ENCODE measurements around the gene AQP6. TPM values are rescaled to one million over a fixed set of nuclear protein-coding genes. Genes with fewer than 3 reads are reported as not detected.
A peak's percentile ranks its signal among the peaks of the same experiment; 100 is the strongest.
"Not testable (repeated sequence)": the region's sequence is repeated elsewhere in the genome, so short reads cannot be mapped to it uniquely, and the experiment has no call there.

The AQP6 gene
- total RNA-seq, 1 donor from 2014 or later = not detected

GRCh38 chr12:49971141-49971540, 1.6 kb upstream of the AQP6 start:
- DNase-seq = no peak

- DNase-seq = no peak
These were observed 618 bp upstream of the AQP6 start for GRCh38 chr12:49972129-49972528.

DNA sequence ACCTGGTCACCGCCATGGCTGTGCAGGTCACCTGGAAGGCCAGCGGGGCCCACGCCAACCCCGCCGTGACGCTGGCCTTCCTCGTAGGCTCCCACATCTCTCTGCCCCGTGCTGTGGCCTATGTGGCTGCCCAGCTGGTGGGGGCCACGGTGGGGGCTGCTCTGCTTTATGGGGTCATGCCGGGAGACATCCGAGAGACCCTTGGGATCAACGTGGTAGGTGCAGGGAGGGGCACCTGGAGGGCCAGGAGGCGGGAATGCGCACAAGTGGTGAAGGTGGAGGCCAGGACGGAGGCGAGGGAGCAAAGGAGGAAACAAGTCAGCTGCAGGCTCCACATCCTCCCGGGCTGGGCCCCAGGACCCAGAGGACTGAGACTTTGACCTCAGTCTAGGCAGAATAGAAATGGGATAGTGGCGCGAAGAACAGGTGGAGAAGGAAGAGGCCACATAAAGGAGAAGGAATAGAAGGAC, 649 bp downstream of the AQP6 start:
- DNase-seq = no peak

- peak; percentile 84 for DNase-seq
These were observed 1.5 kb downstream of the AQP6 start for GRCh38 chr12:49974231-49974675.

DNA sequence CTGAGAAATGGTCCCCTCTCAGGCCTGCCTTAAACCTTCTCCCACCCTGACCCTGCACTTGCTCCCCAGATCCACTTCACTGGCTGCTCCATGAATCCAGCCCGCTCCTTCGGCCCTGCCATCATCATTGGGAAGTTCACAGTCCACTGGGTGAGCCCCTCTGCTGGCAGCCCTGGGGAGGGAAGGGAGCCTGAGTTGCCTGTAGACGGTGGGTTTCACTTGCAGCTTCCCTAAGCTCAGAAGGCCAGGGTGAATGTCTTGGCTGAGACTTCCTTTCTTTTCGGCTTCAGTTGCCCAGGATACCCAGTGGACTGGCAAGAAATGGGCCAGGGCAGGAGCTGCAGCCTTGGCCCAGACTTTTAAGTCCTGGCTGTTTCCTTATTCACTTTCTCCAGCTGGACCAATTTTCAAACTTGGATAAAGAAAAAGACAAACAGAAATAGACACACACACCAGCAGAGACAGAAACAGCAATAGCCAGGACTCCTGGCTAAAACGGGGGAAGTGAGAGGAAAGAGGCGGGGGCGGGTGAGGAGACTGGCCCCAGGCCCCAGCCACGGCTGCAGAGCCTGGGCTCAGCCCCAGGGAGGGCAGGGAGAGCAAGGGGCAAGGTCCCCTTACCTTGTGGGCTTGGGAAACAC, 2.0 kb downstream of the AQP6 start:
- DNase-seq = no peak

- no peak for DNase-seq
These were observed 2.6 kb downstream of the AQP6 start for GRCh38 chr12:49975318-49975761.

- DNase-seq = no peak
These were observed 3.8 kb downstream of the AQP6 start for GRCh38 chr12:49976557-49976956.

DNA sequence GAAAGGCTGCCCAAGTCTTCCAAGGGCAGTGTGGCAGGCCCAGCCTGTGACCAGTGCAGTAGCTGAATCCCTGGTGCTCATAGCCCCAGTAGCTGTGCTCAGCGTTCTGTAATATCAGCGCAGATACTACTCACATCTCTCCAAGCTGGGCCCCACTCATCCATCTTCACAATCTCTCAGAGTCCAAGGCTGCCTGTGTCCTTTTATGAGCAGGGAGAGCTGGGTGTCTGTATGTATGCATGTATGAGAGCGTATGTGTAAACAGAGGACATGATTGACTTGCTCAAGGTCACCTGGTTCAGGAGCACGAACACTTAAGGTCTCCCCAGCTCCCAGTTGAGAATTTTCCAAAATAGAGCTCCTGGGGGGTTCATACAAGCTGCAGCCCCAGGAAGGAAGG, 5.4 kb downstream of the AQP6 start:
- no peak for DNase-seq

DNA sequence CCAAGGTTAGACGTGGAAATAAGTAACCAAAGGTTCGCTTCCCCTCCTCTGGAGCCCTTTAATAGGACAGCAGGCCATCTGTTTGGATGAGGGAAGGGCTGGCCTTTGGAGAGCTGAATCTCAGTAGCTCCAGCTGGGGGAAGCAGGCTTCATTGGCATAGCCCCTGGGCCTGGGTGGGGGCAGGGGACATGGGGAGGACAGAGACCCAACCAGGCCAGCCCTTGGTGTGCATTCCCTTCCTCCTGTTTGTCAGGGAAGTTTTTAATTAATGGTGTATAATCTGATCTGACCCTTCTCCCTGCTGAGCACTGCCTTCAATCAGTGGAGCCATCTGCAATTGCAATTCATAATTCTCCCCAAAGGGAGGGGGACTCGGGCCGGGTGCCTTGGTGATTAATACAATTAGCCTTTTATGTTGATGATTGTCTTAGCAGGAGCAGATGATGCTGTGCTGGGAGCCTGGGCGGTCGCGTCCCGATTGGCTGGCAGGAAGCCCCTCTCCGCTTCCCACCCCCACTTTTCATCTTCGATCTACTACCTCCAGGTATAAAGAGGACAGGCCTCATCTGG, 6.4 kb downstream of the AQP6 start:
- DNase-seq = no peak

DNA sequence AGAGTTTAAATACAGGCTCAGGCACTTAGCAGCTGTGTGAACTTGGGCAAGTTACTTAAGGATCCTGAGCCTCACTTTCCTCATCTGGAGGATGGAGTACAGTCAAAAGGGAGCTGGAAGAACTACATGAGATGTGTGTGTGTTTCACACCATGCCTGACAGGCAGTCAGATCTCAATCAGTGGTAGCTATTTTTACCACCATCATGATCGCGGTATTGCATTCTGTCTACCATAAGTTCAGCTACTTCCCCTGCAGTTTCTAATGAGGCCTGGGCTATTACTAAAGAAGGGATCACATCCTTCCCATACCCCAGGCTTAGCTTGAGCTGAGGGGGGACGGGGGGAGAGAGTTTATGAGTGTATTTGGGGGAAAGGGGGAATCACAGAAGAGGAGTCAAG, 7.0 kb downstream of the AQP6 start:
- DNase-seq = no peak

- no peak for DNase-seq
These were observed 8.0 kb downstream of the AQP6 start for GRCh38 chr12:49980501-49981349.

GRCh38 chr12:49982246-49983087, 9.7 kb downstream of the AQP6 start:
- no peak for DNase-seq

DNA sequence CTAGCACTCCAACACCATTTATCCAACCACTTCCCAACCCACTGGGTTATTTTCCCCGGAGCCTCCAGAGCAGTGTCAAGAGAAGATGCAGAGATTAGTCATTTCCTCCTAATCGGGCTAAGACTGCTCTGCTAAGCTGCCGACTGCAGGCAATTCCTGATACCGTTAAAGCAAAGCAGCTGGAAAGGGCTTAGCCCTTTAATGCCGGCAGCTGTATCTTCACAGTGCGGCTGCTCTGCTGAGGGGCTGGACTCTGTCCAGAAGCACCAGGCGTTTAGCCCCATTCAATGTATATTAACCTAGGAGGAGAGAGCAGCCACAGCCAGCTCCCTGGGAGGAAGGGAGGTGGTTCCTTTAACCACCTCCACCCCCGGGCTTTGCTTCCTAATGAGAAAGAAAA, 11.1 kb downstream of the AQP6 start:
- peak; percentile 91 for DNase-seq

DNA sequence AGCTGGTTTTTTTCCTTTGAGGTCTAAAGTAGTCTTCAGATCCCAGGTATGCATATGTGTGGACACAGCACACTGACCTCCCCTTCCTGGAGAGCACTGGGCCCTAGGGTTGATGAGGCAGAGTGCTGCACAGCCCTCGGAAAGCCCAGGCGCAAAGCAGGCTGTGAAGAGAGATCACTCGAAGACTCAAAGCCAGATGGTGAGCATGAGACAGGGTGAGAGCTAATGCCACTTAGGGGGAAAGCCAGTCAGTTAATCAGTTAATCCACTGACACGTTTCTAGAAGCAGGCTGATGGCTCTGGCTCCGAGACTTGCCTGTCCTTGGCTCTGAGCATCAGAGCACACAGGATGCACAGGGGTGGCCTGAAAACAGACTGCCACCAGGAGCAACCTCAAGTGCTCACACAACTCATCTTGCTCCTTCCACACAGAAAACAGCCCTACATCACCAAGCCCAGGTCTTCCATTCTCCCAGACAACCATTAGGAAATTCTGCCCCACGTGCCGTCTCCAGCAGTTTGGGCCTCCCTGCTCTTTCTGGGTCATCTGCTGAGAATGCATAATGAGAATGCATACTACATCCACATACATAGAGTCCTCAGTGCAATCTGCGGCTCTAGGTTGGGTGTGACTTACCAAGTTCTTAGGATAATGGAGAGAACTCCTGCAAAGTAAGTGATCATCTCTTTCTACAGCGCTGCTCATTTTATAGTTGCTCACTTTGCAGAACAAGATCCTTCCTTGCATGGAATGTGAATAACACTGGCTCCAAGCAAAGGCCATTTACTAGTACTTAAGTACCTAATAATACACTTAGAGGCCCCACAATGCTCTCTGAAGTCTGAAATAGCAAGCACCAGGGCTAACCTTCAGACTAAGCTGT, 12.0 kb downstream of the AQP6 start:
- no peak for DNase-seq

DNA sequence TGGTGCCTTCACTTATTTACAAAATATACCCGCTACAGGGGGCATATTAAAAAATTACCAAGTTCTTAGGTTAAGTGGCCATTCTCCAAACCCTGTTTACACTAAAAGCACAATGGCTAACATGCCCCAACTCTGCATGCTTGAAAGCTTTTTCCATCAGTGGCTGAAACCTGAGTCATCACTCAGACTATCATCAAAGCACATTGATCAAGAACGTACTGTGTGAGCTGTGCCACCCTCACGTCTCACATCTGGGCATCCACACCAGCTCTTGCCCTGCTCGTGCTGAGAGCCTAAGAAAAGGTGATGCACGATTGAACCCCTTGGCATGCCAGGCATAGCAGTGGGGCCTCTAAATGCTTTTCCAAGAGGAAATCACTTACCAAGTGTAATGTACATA, 13.2 kb downstream of the AQP6 start:
- no peak for DNase-seq

GRCh38 chr12:49986476-49986875, 13.7 kb downstream of the AQP6 start:
- DNase-seq = not testable (repeated sequence)

DNA sequence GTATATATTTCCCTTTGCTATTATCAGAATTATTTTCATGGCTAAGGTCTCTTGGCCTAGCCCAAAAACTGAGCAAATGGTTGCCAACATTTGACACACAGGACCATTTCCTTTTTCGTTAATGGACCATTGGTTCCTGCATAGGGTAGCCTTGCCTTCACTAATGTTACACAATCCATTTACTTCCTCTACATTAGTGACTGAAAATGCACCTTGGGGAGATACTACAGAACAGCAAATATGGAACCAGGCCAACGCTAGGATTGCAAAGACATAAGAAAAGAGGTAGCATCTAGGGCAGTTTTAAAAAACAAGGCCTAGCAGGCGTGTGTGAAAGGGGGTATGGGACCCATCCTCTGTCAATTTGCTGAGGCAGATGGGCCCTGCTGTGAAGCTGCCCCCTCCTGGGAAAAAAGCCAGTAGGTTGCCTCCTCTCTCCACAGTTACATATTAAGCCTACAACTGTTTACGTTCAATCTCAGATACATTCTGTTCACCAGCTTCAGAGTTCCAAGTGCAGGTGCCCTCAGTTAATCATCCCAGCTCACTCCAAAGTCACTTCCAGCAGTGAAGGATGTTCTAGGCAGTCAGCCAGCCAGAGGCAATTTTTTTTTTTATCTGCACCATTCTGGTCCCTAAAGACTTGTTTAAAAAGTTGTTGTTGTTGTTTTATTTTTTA, 15.0 kb downstream of the AQP6 start:
- no peak for DNase-seq

DNA sequence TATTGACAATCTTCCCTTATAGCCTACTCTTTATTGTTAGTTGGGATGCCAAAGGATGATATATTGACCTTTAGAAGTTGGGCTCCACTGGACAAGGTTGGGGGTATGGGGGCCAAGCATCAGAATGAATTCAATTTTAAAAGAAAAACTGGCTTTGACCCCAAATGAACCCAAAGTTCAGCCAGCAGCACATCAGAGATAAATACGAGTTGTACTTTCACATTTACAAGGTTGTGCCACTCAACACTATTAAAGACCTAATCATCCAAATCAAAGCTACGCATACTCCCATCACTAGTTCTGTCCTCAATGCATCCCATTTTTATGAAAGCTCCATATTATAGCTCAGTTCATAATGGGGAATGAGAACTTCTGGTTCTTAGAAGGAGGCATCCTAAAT, 16.7 kb downstream of the AQP6 start:
- DNase-seq = not testable (repeated sequence)

DNA sequence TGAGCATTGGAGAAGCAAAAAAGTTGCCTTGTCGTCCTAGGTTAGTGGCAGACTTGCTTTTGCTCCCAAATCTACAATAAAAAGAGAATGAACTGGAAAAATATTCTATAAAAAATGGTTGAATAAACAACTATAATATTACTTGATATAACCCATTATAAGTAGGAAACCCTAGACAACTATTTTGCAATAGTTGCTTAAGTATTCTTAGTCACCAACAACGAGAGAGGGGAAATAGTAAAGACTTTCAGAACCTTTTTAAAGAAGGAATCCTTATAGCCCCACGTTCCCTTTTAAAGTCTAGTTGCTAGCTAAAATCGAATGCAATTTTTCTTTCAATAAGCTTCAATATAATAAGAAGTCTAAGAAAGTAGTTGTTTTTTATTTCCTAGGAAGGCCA, 17.5 kb downstream of the AQP6 start:
- no peak for DNase-seq

DNA sequence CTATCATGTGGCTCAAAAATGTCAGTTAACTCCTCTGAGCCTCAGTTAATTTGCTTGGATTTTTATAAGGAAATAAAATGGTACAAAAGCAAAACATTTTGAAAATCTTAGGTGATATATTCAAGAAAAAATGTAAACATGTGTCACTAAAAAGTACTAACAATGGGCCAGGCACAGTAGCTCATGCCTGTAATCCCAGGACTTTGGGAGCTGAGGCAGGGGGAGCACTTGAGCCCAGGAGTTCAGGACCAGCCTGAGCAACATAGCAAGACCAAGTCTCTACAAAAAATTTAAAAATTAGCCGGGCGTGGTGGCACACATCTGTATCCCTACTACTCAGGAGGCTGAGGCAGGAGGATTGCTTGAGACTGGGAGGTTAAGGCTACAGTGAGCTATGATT, 25.7 kb downstream of the AQP6 start:
- no peak for DNase-seq

GRCh38 chr12:50003595-50003994, 30.8 kb downstream of the AQP6 start:
- DNase-seq = peak; percentile 69
